H1 (cell line): ENCODE measurements around the gene BLOC1S4.

Experiments used
- EZH2 ChIP-seq: fragments of 200-600 bp; sonication (generic); IDR thresholded peaks from 2 replicates; pipeline ENCODE4 v1.7.1; 2012; ENCODE audit warnings: low read depth, mild to moderate bottlenecking, moderate library complexity, low read length, inconsistent platforms; ENCODE audit not compliant: severe bottlenecking
- FOSL1 ChIP-seq: IDR thresholded peaks from 2 replicates; pipeline ENCODE4 v1.6.1; 2011; ENCODE audit warnings: mild to moderate bottlenecking, low read depth, low read length, moderate library complexity; ENCODE audit not compliant: insufficient read depth
- GTF2F1 ChIP-seq: IDR thresholded peaks from 2 replicates; pipeline ENCODE4 v1.6.1; 2012; ENCODE audit warnings: low read depth, low read length, improper control_type of control experiment, borderline replicate concordance
- POLR2AphosphoS5 ChIP-seq: IDR thresholded peaks from 2 replicates; pipeline ENCODE4 v1.6.1; 2011; ENCODE audit warnings: low read depth, low read length
- SIRT6 ChIP-seq: IDR thresholded peaks from one replicate; pipeline ENCODE4 v1.7.1; 2012; ENCODE audit warnings: low read length, inconsistent platforms
- TAF1 ChIP-seq: IDR thresholded peaks from 2 replicates; pipeline ENCODE4 v1.6.1; 2011; ENCODE audit warnings: mild to moderate bottlenecking, low read depth, low read length
- TF ChIP-seq, protein P1 (sequence below), 3 experiments: IDR thresholded peaks; 1 replicate in 2 of 3; 2 replicates in 1 of 3; pipeline versions ENCODE4 v1.5.1 to v1.6.1; 2011; ENCODE audit warnings: low read length in 3 of 3, mild to moderate bottlenecking in 3 of 3, inconsistent platforms in 2 of 3, low read depth in 1 of 3, moderate library complexity in 1 of 3; ENCODE audit not compliant: insufficient read depth in 1 of 3; ENCODE audit errors: control extremely low read depth in 1 of 3

GRCh38 chr4:6673660-6674499 lies 42.1 kb upstream of the BLOC1S4 start:
- TF ChIP-seq GTF2F1 (no peak), SIRT6 (no peak), EZH2 (no peak), FOSL1 (no peak), POLR2AphosphoS5 (peak; percentile 92), TAF1 (peak; percentile 97)
- TF ChIP-seq, protein P1, sequence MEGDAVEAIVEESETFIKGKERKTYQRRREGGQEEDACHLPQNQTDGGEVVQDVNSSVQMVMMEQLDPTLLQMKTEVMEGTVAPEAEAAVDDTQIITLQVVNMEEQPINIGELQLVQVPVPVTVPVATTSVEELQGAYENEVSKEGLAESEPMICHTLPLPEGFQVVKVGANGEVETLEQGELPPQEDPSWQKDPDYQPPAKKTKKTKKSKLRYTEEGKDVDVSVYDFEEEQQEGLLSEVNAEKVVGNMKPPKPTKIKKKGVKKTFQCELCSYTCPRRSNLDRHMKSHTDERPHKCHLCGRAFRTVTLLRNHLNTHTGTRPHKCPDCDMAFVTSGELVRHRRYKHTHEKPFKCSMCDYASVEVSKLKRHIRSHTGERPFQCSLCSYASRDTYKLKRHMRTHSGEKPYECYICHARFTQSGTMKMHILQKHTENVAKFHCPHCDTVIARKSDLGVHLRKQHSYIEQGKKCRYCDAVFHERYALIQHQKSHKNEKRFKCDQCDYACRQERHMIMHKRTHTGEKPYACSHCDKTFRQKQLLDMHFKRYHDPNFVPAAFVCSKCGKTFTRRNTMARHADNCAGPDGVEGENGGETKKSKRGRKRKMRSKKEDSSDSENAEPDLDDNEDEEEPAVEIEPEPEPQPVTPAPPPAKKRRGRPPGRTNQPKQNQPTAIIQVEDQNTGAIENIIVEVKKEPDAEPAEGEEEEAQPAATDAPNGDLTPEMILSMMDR (IDR thresholded peaks at IDR 0.05; ENCODE audit: control extremely low read depth in 1 of 3, insufficient read depth in 1 of 3, low read depth in 1 of 3, low read length in 3 of 3) = no peak
